Subcutaneous adipose tissue (tissue), 4 donors: ENCODE results near the gene CPAMD8. TPM values are rescaled to one million over a fixed set of nuclear protein-coding genes. Genes with fewer than 3 reads are reported as not detected.

ENCODE experiments used
- CTCF ChIP-seq: fragments of 450-650 bp; IDR thresholded peaks from one replicate; pipeline ENCODE4 v1.5.1; 2016; ENCODE audit warnings: low read depth, mild to moderate bottlenecking, control low read depth, antibody characterized with exemption, moderate library complexity
- total RNA-seq, 4 donors: library from RNA; depleted of rRNA; stranded (reverse); fragments of >200 nt; gene quantifications; one replicate each; pipeline ENCODE4 v1.1.0, GENCODE V29; 2016

The CPAMD8 gene
- 10 to 100 TPM in 2 of 4 donors, 1 to 10 TPM in 2; 3.7 to 75.5 (median 22.0) TPM for total RNA-seq

DNA sequence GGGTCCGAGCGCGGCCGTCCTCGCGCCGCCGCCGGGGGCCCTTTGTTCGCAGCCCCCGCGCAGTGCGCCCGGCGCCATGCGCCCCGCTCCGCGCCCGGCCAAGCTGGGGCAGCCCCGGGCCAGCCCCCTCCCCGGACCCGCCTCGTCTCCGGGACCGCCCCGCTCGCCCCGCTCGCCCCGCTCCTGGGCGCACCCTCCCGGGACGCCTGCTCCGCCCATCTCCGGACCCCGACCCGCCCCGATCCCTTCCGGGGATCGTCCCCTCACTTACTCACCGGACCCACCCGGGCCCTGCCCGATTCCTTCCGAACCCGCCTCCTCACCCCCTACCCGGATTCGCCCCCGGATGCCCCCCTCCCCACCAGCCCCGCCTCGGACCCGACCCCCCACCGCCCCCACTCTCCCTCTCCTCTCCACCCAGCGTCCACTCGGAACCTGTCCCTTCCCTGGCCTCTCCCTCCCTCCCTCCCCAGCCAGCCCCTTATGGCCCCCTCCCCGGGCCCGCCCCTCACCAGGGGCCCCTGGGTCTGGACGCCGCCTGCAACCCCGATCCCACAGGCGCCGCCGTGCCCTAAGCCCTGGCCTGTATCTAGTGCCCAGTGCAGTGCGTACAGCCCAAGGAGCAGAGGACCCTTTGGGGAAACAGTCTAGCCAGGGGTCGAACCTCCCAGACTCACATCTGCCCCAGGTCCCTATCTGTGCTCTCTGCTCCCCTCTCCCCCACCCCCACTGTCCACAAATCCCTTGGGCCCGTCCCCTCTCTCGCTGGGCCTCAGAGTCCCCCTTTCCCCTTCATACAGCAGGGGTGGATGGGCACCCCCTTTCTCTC lies at the start of gene CPAMD8:
Gene CPAMD8, minus strand, starts transcription at position 105 of the 829 bp plus-strand sequence. CDS start 168 bp downstream, outside the sequence.
- TF ChIP-seq CTCF, result no peak

GRCh38 chr19:17075864-17076542 lies 49.4 kb upstream of the CPAMD8 start:
- no peak for TF ChIP-seq CTCF

DNA sequence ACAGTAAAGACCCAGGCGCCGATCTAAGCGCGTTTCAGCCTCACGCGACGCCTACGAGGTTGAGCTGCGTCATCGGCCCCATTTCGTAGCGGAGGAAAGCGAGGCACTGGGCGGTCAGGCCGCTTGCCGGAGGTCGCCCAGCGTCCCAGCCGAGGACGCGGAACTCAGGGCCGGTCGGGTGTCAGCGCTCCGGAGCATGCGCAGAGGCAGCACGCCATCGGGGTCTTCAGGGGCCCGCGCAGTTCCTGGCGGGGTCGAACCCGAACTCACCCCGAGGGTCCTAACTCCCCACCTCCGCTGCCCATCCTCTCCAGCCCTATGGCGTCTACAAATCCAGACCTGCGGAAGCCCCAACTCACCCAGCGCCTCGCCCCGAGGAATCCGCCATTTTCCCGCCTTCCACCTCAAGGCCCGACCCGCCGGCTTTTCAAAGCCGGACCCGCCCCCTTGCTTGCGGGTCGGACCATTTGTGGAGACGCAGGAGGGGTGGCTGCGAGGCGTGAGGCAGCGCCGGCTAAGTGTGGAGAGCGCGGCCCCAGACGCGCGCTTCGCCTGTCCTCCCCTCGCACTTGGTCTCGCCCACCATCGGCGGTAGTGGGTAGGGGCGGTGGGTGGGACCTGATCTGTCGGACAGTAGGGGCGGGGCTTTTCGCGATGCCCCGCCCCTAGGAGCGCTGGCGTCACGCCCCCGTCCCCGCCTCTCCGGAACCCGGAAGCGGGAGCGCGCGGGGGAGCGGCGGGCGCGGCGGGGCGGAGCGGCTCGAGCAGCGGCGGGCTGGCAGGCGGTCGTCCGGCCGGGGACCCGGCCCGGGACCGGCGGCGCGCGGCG lies 48.6 kb upstream of the CPAMD8 start, which contains the start of the genes HAUS8 and MYO9B:
Gene HAUS8, minus strand, starts transcription at position 418 of the 829 bp plus-strand sequence. Its CDS starts 30 bp downstream, at position 388.
Gene MYO9B, plus strand, starts transcription at position 743 of the 829 bp plus-strand sequence. CDS start 25,941 bp downstream, outside the sequence.
- no peak for TF ChIP-seq CTCF

GRCh38 chr19:17074634-17075034 lies 48.0 kb upstream of the CPAMD8 start:
- TF ChIP-seq CTCF, result no peak

- TF ChIP-seq CTCF, result no peak
These were observed 47.4 kb upstream of the CPAMD8 start for GRCh38 chr19:17073869-17074633.

- no peak for TF ChIP-seq CTCF
These were observed 44.3 kb upstream of the CPAMD8 start for GRCh38 chr19:17070912-17071311.
